Keratinocyte (primary cell): Measurements from ENCODE around the gene ZRANB1. TPM values are rescaled to one million over a fixed set of nuclear protein-coding genes. Genes with fewer than 3 reads are reported as not detected.

Experiments
- DNase-seq: peaks from one replicate; pipeline ENCODE4 v3.0.0-alpha.2; 2011; ENCODE audit warnings: low read depth, missing footprints, low spot score
- FAIRE-seq: peaks from 2 replicates; lab custom pipeline; 2011; peaks lifted over from hg19 to GRCh38; lab: Jason Lieb, UNC
- H2AFZ ChIP-seq: 2 replicates; pipeline ENCODE4 v1.6.0; 2012; ENCODE audit warnings: low read length, control low read depth, inconsistent platforms; ENCODE audit not compliant: control insufficient read depth
- H3K27ac ChIP-seq: 2 replicates; pipeline ENCODE4 v1.5.1; 2011; ENCODE audit warnings: low read length; ENCODE audit not compliant: control insufficient read depth, insufficient read depth
- H3K27me3 ChIP-seq: 3 replicates; pipeline ENCODE4 v1.6.0; 2011; ENCODE audit warnings: low read length; ENCODE audit not compliant: control insufficient read depth, insufficient read depth; ENCODE audit errors: extremely low read depth
- H3K36me3 ChIP-seq, 2 experiments: 2 replicates in 1 of 2; 3 replicates in 1 of 2; pipeline ENCODE4 v1.5.1; 2011; ENCODE audit warnings: low read length in 2 of 2, mild to moderate bottlenecking in 1 of 2; ENCODE audit not compliant: control insufficient read depth in 2 of 2, insufficient read depth in 2 of 2; ENCODE audit errors: extremely low read depth in 1 of 2
- H3K4me1 ChIP-seq: 3 replicates; pipeline ENCODE4 v1.5.1; 2011; ENCODE audit warnings: low read length; ENCODE audit not compliant: control insufficient read depth, insufficient read depth; ENCODE audit errors: extremely low read depth
- H3K4me2 ChIP-seq: 3 replicates; pipeline ENCODE4 v1.6.0; 2011; ENCODE audit warnings: low read depth, low read length; ENCODE audit not compliant: control insufficient read depth, insufficient read depth; ENCODE audit errors: extremely low read depth
- H3K4me3 ChIP-seq, 3 experiments: fragments of 200-600 bp in 1 of 3; sonication (generic) in 1 of 3; 2 replicates in 2 of 3; 3 replicates in 1 of 3; pipeline ENCODE4 v1.5.1; 2011 to 2016; ENCODE audit warnings: low read length in 3 of 3, mild to moderate bottlenecking in 3 of 3, control low read depth in 2 of 3, inconsistent platforms in 1 of 3, low read depth in 1 of 3, mixed read lengths in 1 of 3, mixed run types in 1 of 3, moderate library complexity in 1 of 3; ENCODE audit not compliant: control insufficient read depth in 2 of 3, insufficient read depth in 2 of 3; ENCODE audit errors: extremely low read depth in 1 of 3
- H3K79me2 ChIP-seq: 2 replicates; pipeline ENCODE4 v1.6.0; 2012; ENCODE audit warnings: low read length; ENCODE audit not compliant: control insufficient read depth, insufficient read depth
- H3K9ac ChIP-seq: 3 replicates; pipeline ENCODE4 v1.6.0; 2011; ENCODE audit warnings: low read length; ENCODE audit not compliant: control insufficient read depth, insufficient read depth; ENCODE audit errors: extremely low read depth
- H3K9me1 ChIP-seq: 3 replicates; pipeline ENCODE4 v1.6.0; 2011; ENCODE audit warnings: low read length; ENCODE audit not compliant: control insufficient read depth, insufficient read depth; ENCODE audit errors: extremely low read depth
- H3K9me3 ChIP-seq: 2 replicates; pipeline ENCODE4 v1.5.1; 2012; ENCODE audit warnings: low read depth, low read length; ENCODE audit not compliant: control insufficient read depth
- H4K20me1 ChIP-seq: 3 replicates; pipeline ENCODE4 v1.6.0; 2011; ENCODE audit warnings: low read length; ENCODE audit not compliant: control insufficient read depth, insufficient read depth; ENCODE audit errors: extremely low read depth
- EZH2 ChIP-seq: IDR thresholded peaks from one replicate; pipeline ENCODE4 v1.6.1; 2012; ENCODE audit warnings: inconsistent platforms, mild to moderate bottlenecking, low read length, moderate library complexity
- dilution Hi-C: fragments of 300-500 bp; cut with MboI; formaldehyde crosslinking; loops from one replicate; pipeline ENCODE4 v1.7.0; 2020; ENCODE audit warnings: low sequenced_read_pairs; ENCODE audit not compliant: extremely low pct_ligation_motif_present
- polyA plus RNA-seq, 5 experiments: library from polyadenylated mRNA; depleted of rRNA in 3 of 5; stranded (reverse) in 3 of 5; stranded (forward) in 1 of 5; unstranded in 1 of 5; fragments of >200 nt; gene quantifications; 1 replicate in 1 of 5; 2 replicates in 3 of 5; 3 replicates in 1 of 5; pipeline versions ENCODE4 v1.2.1 to v1.2.3, GENCODE V29; 2011 to 2012; ENCODE audit warnings: missing spikeins in 2 of 5, low read depth in 1 of 5, low replicate concordance in 1 of 5
- TF ChIP-seq, protein P1 (sequence below), 3 experiments: IDR thresholded peaks in 1 of 3; conservative IDR thresholded peaks in 1 of 3; optimal IDR thresholded peaks in 1 of 3; 2 replicates in 2 of 3; 3 replicates in 1 of 3; pipeline versions ENCODE3 to v1.5.1; 2011; ENCODE audit warnings: low read length in 3 of 3, mild to moderate bottlenecking in 3 of 3, moderate library complexity in 2 of 3, control low read depth in 1 of 3, inconsistent platforms in 1 of 3; ENCODE audit not compliant: insufficient read depth in 2 of 3; ENCODE audit errors: extremely low read depth in 1 of 3

ZRANB1 gene
- polyA plus RNA-seq, 1 donor (not counting 4 experiments of a cell fraction or from before 2014, with no cell fraction given), result 9.3 TPM

DNA sequence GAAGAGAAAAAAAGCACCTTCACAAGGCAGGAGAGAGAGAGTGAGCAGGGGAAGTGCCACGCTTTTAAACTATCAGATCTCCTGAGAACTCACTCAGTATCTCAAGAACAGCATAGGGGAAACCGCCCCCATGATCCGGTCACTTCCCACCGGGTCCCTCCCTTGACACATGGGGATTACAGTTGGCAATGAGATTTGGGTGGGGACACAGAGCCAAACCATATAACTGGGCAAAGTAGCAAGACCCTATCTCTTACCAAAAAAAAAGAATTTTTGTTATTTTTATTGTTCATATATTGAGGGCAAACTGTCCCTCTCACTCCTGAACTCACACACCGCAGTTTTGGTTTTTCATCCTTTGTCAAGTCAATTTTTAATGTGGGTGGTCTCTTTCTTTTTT lies 18.2 kb upstream of the ZRANB1 start:
- Histone ChIP-seq H3K9ac (no peak overlapping the region), H3K36me3 (peaks cover 0 to 4% of the 10 kb centered on the region in 2 experiments), H3K9me1 (no peaks in the 10 kb centered on the region), H3K27me3 (no peaks in the 10 kb centered on the region), H3K4me1 (peaks cover 14% of the 10 kb centered on the region), H3K9me3 (no peaks in the 10 kb centered on the region), H3K4me3 (no peak overlapping the region), H3K27ac (no peak overlapping the region), H4K20me1 (peaks cover 5% of the 10 kb centered on the region), H3K4me2 (no peak overlapping the region), H2AFZ (no peak overlapping the region), H3K79me2 (peaks cover 92% of the 10 kb centered on the region)
- dilution Hi-C loops, result no loop called here
- DNase-seq (no peak), FAIRE-seq (no peak)
- no peak for TF ChIP-seq EZH2
- TF ChIP-seq, protein P1, sequence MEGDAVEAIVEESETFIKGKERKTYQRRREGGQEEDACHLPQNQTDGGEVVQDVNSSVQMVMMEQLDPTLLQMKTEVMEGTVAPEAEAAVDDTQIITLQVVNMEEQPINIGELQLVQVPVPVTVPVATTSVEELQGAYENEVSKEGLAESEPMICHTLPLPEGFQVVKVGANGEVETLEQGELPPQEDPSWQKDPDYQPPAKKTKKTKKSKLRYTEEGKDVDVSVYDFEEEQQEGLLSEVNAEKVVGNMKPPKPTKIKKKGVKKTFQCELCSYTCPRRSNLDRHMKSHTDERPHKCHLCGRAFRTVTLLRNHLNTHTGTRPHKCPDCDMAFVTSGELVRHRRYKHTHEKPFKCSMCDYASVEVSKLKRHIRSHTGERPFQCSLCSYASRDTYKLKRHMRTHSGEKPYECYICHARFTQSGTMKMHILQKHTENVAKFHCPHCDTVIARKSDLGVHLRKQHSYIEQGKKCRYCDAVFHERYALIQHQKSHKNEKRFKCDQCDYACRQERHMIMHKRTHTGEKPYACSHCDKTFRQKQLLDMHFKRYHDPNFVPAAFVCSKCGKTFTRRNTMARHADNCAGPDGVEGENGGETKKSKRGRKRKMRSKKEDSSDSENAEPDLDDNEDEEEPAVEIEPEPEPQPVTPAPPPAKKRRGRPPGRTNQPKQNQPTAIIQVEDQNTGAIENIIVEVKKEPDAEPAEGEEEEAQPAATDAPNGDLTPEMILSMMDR (optimal IDR thresholded peaks at IDR 0.05 in 1 of 3, IDR thresholded peaks at IDR 0.05 in 1 of 3, conservative IDR thresholded peaks at IDR 0.05 in 1 of 3; ENCODE audit: extremely low read depth in 1 of 3, insufficient read depth in 2 of 3, low read length in 3 of 3), result no peak

DNA sequence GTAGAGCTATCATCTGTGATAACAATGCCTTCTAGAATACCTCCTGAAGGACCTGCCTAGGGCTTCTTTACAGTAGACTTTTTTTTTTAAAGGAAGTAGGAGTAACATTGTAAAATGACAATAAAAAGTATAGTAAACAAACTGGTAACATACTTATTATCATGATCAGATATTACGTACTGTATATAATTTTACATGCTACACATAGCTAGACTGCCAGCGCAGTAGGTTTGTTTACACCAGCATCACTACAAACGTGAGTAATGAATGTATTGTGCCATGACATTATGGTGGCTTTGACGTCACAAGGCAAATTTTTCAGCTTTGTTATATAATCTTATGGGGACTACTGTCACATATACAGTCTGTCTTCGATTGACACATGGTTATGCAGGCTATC lies 15.4 kb upstream of the ZRANB1 start:
- Histone ChIP-seq H3K9me1 (no peaks in the 10 kb centered on the region), H3K27ac (no peak overlapping the region), H3K9ac (no peak overlapping the region), H3K4me2 (no peak overlapping the region), H4K20me1 (peaks cover 3% of the 10 kb centered on the region), H3K27me3 (no peaks in the 10 kb centered on the region), H3K9me3 (no peaks in the 10 kb centered on the region), H3K79me2 (peaks cover 84% of the 10 kb centered on the region), H3K4me1 (no peaks in the 10 kb centered on the region), H2AFZ (no peak overlapping the region), H3K36me3 (peaks cover 0 to 4% of the 10 kb centered on the region in 2 experiments), H3K4me3 (no peak overlapping the region)
- TF ChIP-seq EZH2, result no peak
- TF ChIP-seq, protein P1 (optimal IDR thresholded peaks at IDR 0.05 in 1 of 3, IDR thresholded peaks at IDR 0.05 in 1 of 3, conservative IDR thresholded peaks at IDR 0.05 in 1 of 3; ENCODE audit: extremely low read depth in 1 of 3, insufficient read depth in 2 of 3, low read length in 3 of 3), result no peak
- DNase-seq, result no peak
- no peak for FAIRE-seq
- dilution Hi-C loops, result no loop called here
